ENCODE measurements around the gene SEBOX. TPM values are rescaled to one million over a fixed set of nuclear protein-coding genes. Genes with fewer than 3 reads are reported as not detected.

Gene SEBOX
- total and polyA plus RNA-seq, 5 donors from 2014 or later: not detected

Other genes starting within 250 kb of the SEBOX start
- gene TMEM97, start 46.0 kb downstream of the SEBOX start, total RNA-seq: 4.1 TPM
- 1 to 10 TPM; 6.6 to 9.5 (median 7.5) TPM for gene TMEM97, start 46.0 kb downstream of the SEBOX start, polyA plus RNA-seq
- gene IFT20, start 29.7 kb downstream of the SEBOX start, total RNA-seq: 44.1 TPM
- 10 to 100 TPM; 36.9 to 55.5 (median 44.4) TPM for gene IFT20, start 29.7 kb downstream of the SEBOX start, polyA plus RNA-seq
- 15.7 TPM for gene TNFAIP1, start 29.4 kb downstream of the SEBOX start, total RNA-seq
- 10 to 100 TPM in 1 of 4 donors, 1 to 10 TPM in 3; 6.5 to 10.5 (median 8.8) TPM for gene TNFAIP1, start 29.4 kb downstream of the SEBOX start, polyA plus RNA-seq
- gene POLDIP2, start 7.7 kb downstream of the SEBOX start, total RNA-seq: 29.4 TPM
- gene POLDIP2, start 7.7 kb downstream of the SEBOX start, polyA plus RNA-seq: 10 to 100 TPM; 70.2 to 88.5 (median 74.7) TPM
- not detected for gene VTN, start 5.1 kb upstream of the SEBOX start, total RNA-seq
- under 1 TPM in 3 of 4 donors, not detected in 1; 0.10 to 0.18 (median 0.17) TPM for gene VTN, start 5.1 kb upstream of the SEBOX start, polyA plus RNA-seq
- gene SARM1, start 6.5 kb upstream of the SEBOX start, total RNA-seq: 21.7 TPM
- gene SARM1, start 6.5 kb upstream of the SEBOX start, polyA plus RNA-seq: 1 to 10 TPM; 7.2 to 8.5 (median 7.9) TPM
- gene SLC46A1, start 41.0 kb upstream of the SEBOX start, total RNA-seq: 0.89 TPM
- gene SLC46A1, start 41.0 kb upstream of the SEBOX start, polyA plus RNA-seq: 1 to 10 TPM in 2 of 4 donors, under 1 TPM in 1, not detected in 1; 0.49 to 2.8 (median 1.9) TPM
- gene SLC13A2, start 108.4 kb upstream of the SEBOX start, total RNA-seq: not detected
- not detected for gene SLC13A2, start 108.4 kb upstream of the SEBOX start, polyA plus RNA-seq
- gene FOXN1, start 141.1 kb upstream of the SEBOX start, total RNA-seq: not detected
- not detected for gene FOXN1, start 141.1 kb upstream of the SEBOX start, polyA plus RNA-seq
- 66.9 TPM for gene UNC119, start 187.4 kb upstream of the SEBOX start, total RNA-seq
- 10 to 100 TPM; 29.5 to 35.0 (median 31.2) TPM for gene UNC119, start 187.4 kb upstream of the SEBOX start, polyA plus RNA-seq
- 59.7 TPM for gene PIGS, start 206.3 kb upstream of the SEBOX start, total RNA-seq
- gene PIGS, start 206.3 kb upstream of the SEBOX start, polyA plus RNA-seq: 10 to 100 TPM; 53.3 to 82.6 (median 67.1) TPM
- 33.0 TPM for gene ALDOC, start 211.7 kb upstream of the SEBOX start, total RNA-seq
- gene ALDOC, start 211.7 kb upstream of the SEBOX start, polyA plus RNA-seq: 100 to 1,000 TPM in 1 of 4 donors, 10 to 100 TPM in 3; 68.2 to 109 (median 92.4) TPM
- 37.7 TPM for gene SPAG5, start 233.8 kb upstream of the SEBOX start, total RNA-seq
- 1 to 10 TPM in 3 of 4 donors, under 1 TPM in 1; 0.84 to 2.2 (median 1.8) TPM for gene SPAG5, start 233.8 kb upstream of the SEBOX start, polyA plus RNA-seq
- gene RSKR, start 249.0 kb upstream of the SEBOX start, total RNA-seq: 15.2 TPM
- under 1 TPM in 3 of 4 donors, not detected in 1; 0.08 to 0.78 (median 0.10) TPM for gene RSKR, start 249.0 kb upstream of the SEBOX start, polyA plus RNA-seq

Data from CD4-positive, CD25-positive, alpha-beta regulatory T cell (primary cell).